Body of pancreas (tissue), 4 donors: ENCODE data around the gene SLC6A8. TPM values are rescaled to one million over a fixed set of nuclear protein-coding genes. Genes with fewer than 3 reads are reported as not detected.

Experiments
- ATAC-seq: fragments of 150-250 bp; one replicate; pipeline ENCODE4 v1.9.1; 2016
- DNase-seq, 4 donors: peaks; one replicate each; pipeline ENCODE4 v3.0.0-alpha.2; 2019
- H3K27ac ChIP-seq, 4 donors: fragments of 200-600 bp; sonication (generic); 1 replicate in 3 of 4; 2 replicates in 1 of 4; pipeline versions ENCODE4 v1.5.1 to v1.6.1; 2016 to 2019; ENCODE audit warnings: mild to moderate bottlenecking in 1 of 4, mixed read lengths in 1 of 4, moderate library complexity in 1 of 4
- H3K27me3 ChIP-seq, 2 donors: fragments of 200-600 bp; sonication (generic); one replicate each; pipeline ENCODE4 v1.6.0; 2016; ENCODE audit warnings: mild to moderate bottlenecking in 1 of 2
- H3K36me3 ChIP-seq, 2 donors: fragments of 200-600 bp; sonication (generic); replicated peaks in 1 of 2; 2 replicates each; pipeline ENCODE4 v1.5.1; 2016; ENCODE audit warnings: low read depth in 2 of 2; ENCODE audit not compliant: insufficient read depth in 1 of 2
- H3K4me1 ChIP-seq: fragments of 200-600 bp; sonication (generic); one replicate; pipeline ENCODE4 v1.6.0; 2016
- H3K4me3 ChIP-seq, 2 donors: fragments of 200-600 bp; sonication (generic); 1 replicate in 1 of 2; 2 replicates in 1 of 2; pipeline ENCODE4 v1.5.1; 2016 to 2019
- H3K9me3 ChIP-seq, 3 donors: fragments of 200-600 bp; sonication (generic); 1 replicate in 2 of 3; 2 replicates in 1 of 3; pipeline ENCODE4 v1.5.1; 2016
- CTCF ChIP-seq, 7 experiments: fragments of 450-650 bp in 4 of 7; fragments of 200-600 bp in 3 of 7; sonication (generic) in 3 of 7; IDR thresholded peaks; one replicate each; pipeline ENCODE4 v1.5.1; 2016 to 2019; ENCODE audit warnings: antibody characterized with exemption in 7 of 7
- POLR2A ChIP-seq, 3 donors: fragments of 450-650 bp; IDR thresholded peaks; one replicate each; pipeline ENCODE4 v1.6.1; 2016; ENCODE audit warnings: antibody characterized with exemption in 3 of 3, mild to moderate bottlenecking in 2 of 3
- WGBS, 2 donors: methylation state at CpG; one replicate each; pipeline ENCODE4 v1.1.5; 2017; 5-methylcytosine and 5-hydroxymethylcytosine counted together
- intact Hi-C: fragments of 100-400 bp; cut with DNase I; formaldehyde crosslinking; loops from one replicate; pipeline ENCODE4 v1.15.1; 2023
- total RNA-seq, 2 donors: library from RNA; depleted of rRNA; stranded (reverse); fragments of >200 nt; gene quantifications; one replicate each; pipeline ENCODE4 v1.1.0, GENCODE V29; 2016

Gene SLC6A8
- total RNA-seq, 2 donors from 2014 or later: 11.7 to 18.5 TPM

- intact Hi-C loops: no loop called here
- Histone ChIP-seq H3K9me3 (no peaks in the 10 kb centered on the region), H3K36me3 (peaks cover 0 to 2% of the 10 kb centered on the region in 2 donors), H3K4me3 (no peak overlapping the region), H3K27me3 (no peaks in the 10 kb centered on the region), H3K4me1 (peaks cover 24% of the 10 kb centered on the region), H3K27ac (peak overlapping the region in 1 of 4 donors; percentile 45)
- ATAC-seq (no peak), DNase-seq (no peak)
- no peak for TF ChIP-seq CTCF (IDR thresholded peaks at IDR 0.05)
- 85 to 94% methylated on average over 3 of the region's 3 CpGs for WGBS, 2 donors
Measured at GRCh38 chrX:153731845-153732215, 44.1 kb downstream of the SLC6A8 start.

- H3K9me3 ChIP-seq: no peaks in the 10 kb centered on the region
- peaks cover 0 to 2% of the 10 kb centered on the region in 2 donors for H3K36me3 ChIP-seq
- H3K4me1 ChIP-seq: peaks cover 18% of the 10 kb centered on the region
- ATAC-seq: no peak
- intact Hi-C loops: no loop called here
- no peaks in the 10 kb centered on the region for H3K27me3 ChIP-seq
- no peak for TF ChIP-seq CTCF (IDR thresholded peaks at IDR 0.05)
- TF ChIP-seq POLR2A (IDR thresholded peaks at IDR 0.05): no peak
- H3K27ac ChIP-seq: peak overlapping the region in 1 of 4 donors; percentile 45
- WGBS, 2 donors: 100% methylated on average over 1 of the region's 14 CpGs; no CpG with 5 or more reads in 1 of the 2 donors
- H3K4me3 ChIP-seq: no peak overlapping the region
- DNase-seq: no peak
Measured at GRCh38 chrX:153732401-153732800, 44.7 kb downstream of the SLC6A8 start.

- TF ChIP-seq POLR2A (IDR thresholded peaks at IDR 0.05) (no peak), CTCF (IDR thresholded peaks at IDR 0.05) (no peak)
- 80 to 83% methylated on average over 6 to 15 of the region's 15 CpGs for WGBS, 2 donors
- H3K9me3 ChIP-seq: no peaks in the 10 kb centered on the region
- H3K27ac ChIP-seq: no peak overlapping the region
- intact Hi-C loops: no loop called here
- DNase-seq: no peak
- ATAC-seq: no peak
- H3K27me3 ChIP-seq: no peaks in the 10 kb centered on the region
- H3K36me3 ChIP-seq: peaks cover 0 to 2% of the 10 kb centered on the region in 2 donors
- no peak overlapping the region for H3K4me3 ChIP-seq
- H3K4me1 ChIP-seq: peaks cover 5% of the 10 kb centered on the region
Measured at GRCh38 chrX:153733651-153734240, 46.0 kb downstream of the SLC6A8 start.

- intact Hi-C loops: no loop called here
- Histone ChIP-seq H3K27ac (no peak overlapping the region), H3K4me3 (no peak overlapping the region), H3K9me3 (no peaks in the 10 kb centered on the region), H3K4me1 (no peaks in the 10 kb centered on the region), H3K27me3 (no peaks in the 10 kb centered on the region), H3K36me3 (peaks cover 0 to 2% of the 10 kb centered on the region in 2 donors)
- TF ChIP-seq POLR2A (IDR thresholded peaks at IDR 0.05) (no peak), CTCF (IDR thresholded peaks at IDR 0.05) (no peak)
- ATAC-seq (no peak), DNase-seq (no peak)
- WGBS, 2 donors: 86 to 88% methylated on average over 2 of the region's 2 CpGs
Measured at GRCh38 chrX:153734871-153735270, 47.1 kb downstream of the SLC6A8 start.

- DNase-seq: no peak
- ATAC-seq: no peak
- Histone ChIP-seq H3K27me3 (no peaks in the 10 kb centered on the region), H3K4me3 (no peak overlapping the region), H3K36me3 (peaks cover 0 to 2% of the 10 kb centered on the region in 2 donors), H3K27ac (no peak overlapping the region), H3K4me1 (no peaks in the 10 kb centered on the region), H3K9me3 (no peaks in the 10 kb centered on the region)
- WGBS, 2 donors: 80 to 82% methylated on average over 8 of the region's 9 CpGs
- TF ChIP-seq POLR2A (IDR thresholded peaks at IDR 0.05) (no peak), CTCF (IDR thresholded peaks at IDR 0.05) (no peak)
- intact Hi-C loops: no loop called here
Measured at GRCh38 chrX:153735274-153735673, 47.5 kb downstream of the SLC6A8 start.
